ENCODE data around the gene TCN2. TPM values are rescaled to one million over a fixed set of nuclear protein-coding genes. Genes with fewer than 3 reads are reported as not detected.
"Not testable (repeated sequence)": the region's sequence is repeated elsewhere in the genome, so short reads cannot be mapped to it uniquely, and the experiment has no call there.

The TCN2 gene
- total and polyA plus RNA-seq, 9 of the 15 experiments (the other 6 are each of a cell fraction or from before 2014, with no cell fraction given), result 0.88 to 5.4 (median 1.7) TPM

- H3K36me3 ChIP-seq (ENCODE audit: control insufficient read depth, insufficient read depth, low read length); H3K9me1 ChIP-seq (ENCODE audit: control insufficient read depth, insufficient read depth, low read length); H3K27me3 ChIP-seq (ENCODE audit: control insufficient read depth in 2 of 2, insufficient read depth in 2 of 2, low read length in 2 of 2); H4K20me1 ChIP-seq (replicated peaks; ENCODE audit: control insufficient read depth, insufficient read depth, low read length); intact Hi-C loops (cut with micrococcal nuclease); H3K9ac ChIP-seq (ENCODE audit: insufficient read depth in 1 of 2, low read depth in 2 of 2, low read length in 2 of 2); ATAC-seq; H3K4me2 ChIP-seq (ENCODE audit: insufficient read depth, low read length); H3K4me3 ChIP-seq; in situ Hi-C loops (cut with MboI); H2AFZ ChIP-seq (ENCODE audit: low read depth, low read length); DNase-seq (ENCODE audit: extremely low read depth in 1 of 4, low spot score in 3 of 4); CTCF ChIA-PET (ENCODE audit: low intra/inter-chr PET ratio); H3K79me2 ChIP-seq (ENCODE audit: control insufficient read depth, insufficient read depth, low read length); FAIRE-seq; H3K27ac ChIP-seq (ENCODE audit: extremely low read depth, low read depth, low read length); BruUV-seq (replicated peaks); H3K9me3 ChIP-seq (replicated peaks; ENCODE audit: control insufficient read depth, insufficient read depth, low read depth, low read length): not testable (repeated sequence)
- POLR2A ChIA-PET, result interaction anchor here (2.1 kb wide), 1 partner anchor 8 kb away, joined by 5 read pairs; no protein-coding TSS in a partner anchor
- 28% methylated on average over 3 of the region's 3 CpGs for WGBS (ENCODE audit: insufficient coverage, low coverage, missing lambda C conversion rate)
- TF ChIP-seq NFIC (IDR thresholded peaks at IDR 0.05) (peak; percentile 59), KDM1A (IDR thresholded peaks at IDR 0.05) (peak; percentile 72 to 82; a peak in 3 of 4 replicates)
- H3K4me1 ChIP-seq (replicated peaks in 1 of 2; ENCODE audit: control insufficient read depth in 2 of 2, insufficient read depth in 2 of 2, low read length in 2 of 2), result peaks cover 15 to 19% of the 10 kb centered on the region in 2 experiments; a peak in 4 of 5 replicates
Measured at GRCh38 chr22:30676565-30676964, 69.6 kb downstream of the TCN2 start.

Other genes with a start within 250 kb of the TCN2 start
Only the 7 nearest of the 11 such genes appear.
- gene SEC14L4, start 101.5 kb upstream of the TCN2 start, total RNA-seq (2014; rRNA removed), result not detected in 2 replicates
- not detected in 2 replicates for gene SEC14L4, start 101.5 kb upstream of the TCN2 start, total RNA-seq (2014; rRNA removed; fragmentation: Illumina TruSeq; extraction: Trizol)
- gene SEC14L4, start 101.5 kb upstream of the TCN2 start, total RNA-seq (2015; rRNA removed; fragmentation: Illumina TruSeq; extraction: Trizol), result not detected in 2 replicates
- gene SEC14L4, start 101.5 kb upstream of the TCN2 start, total RNA-seq (2021), result not detected in 2 replicates
- gene SEC14L4, start 101.5 kb upstream of the TCN2 start, polyA plus RNA-seq (2011; rRNA removed), result 0.03 TPM in 1 of 2 replicates, not detected in the other
- gene SEC14L4, start 101.5 kb upstream of the TCN2 start, polyA plus RNA-seq (2014; fragmentation: Illumina TruSeq; extraction: Trizol), result not detected in 2 replicates
- not detected for gene SEC14L4, start 101.5 kb upstream of the TCN2 start, polyA plus RNA-seq (2014; fragmentation: Nextera tagmentation; extraction: Ambion mirVana)
- 0.11 TPM in 1 of 2 replicates, not detected in the other for gene SEC14L4, start 101.5 kb upstream of the TCN2 start, polyA plus RNA-seq (2014; rRNA removed)
- gene SEC14L6, start 60.4 kb upstream of the TCN2 start, total RNA-seq (2014; rRNA removed), result 1.5 and 1.8 TPM in 2 replicates
- gene SEC14L6, start 60.4 kb upstream of the TCN2 start, total RNA-seq (2014; rRNA removed; fragmentation: Illumina TruSeq; extraction: Trizol), result 1.9 and 2.0 TPM in 2 replicates
- gene SEC14L6, start 60.4 kb upstream of the TCN2 start, total RNA-seq (2015; rRNA removed; fragmentation: Illumina TruSeq; extraction: Trizol), result 1.6 and 2.2 TPM in 2 replicates
- 1.6 and 2.6 TPM in 2 replicates for gene SEC14L6, start 60.4 kb upstream of the TCN2 start, total RNA-seq (2021)
- gene SEC14L6, start 60.4 kb upstream of the TCN2 start, polyA plus RNA-seq (2011; rRNA removed), result 5.0 and 6.1 TPM in 2 replicates
- gene SEC14L6, start 60.4 kb upstream of the TCN2 start, polyA plus RNA-seq (2014; fragmentation: Illumina TruSeq; extraction: Trizol), result 4.0 and 4.1 TPM in 2 replicates
- gene SEC14L6, start 60.4 kb upstream of the TCN2 start, polyA plus RNA-seq (2014; fragmentation: Nextera tagmentation; extraction: Ambion mirVana), result under 1 TPM; 0.29 to 0.39 TPM
- gene SEC14L6, start 60.4 kb upstream of the TCN2 start, polyA plus RNA-seq (2014; rRNA removed), result 1.7 and 2.3 TPM in 2 replicates
- 0.45 and 1.3 TPM in 2 replicates for gene GAL3ST1, start 32.5 kb upstream of the TCN2 start, total RNA-seq (2014; rRNA removed)
- gene GAL3ST1, start 32.5 kb upstream of the TCN2 start, total RNA-seq (2014; rRNA removed; fragmentation: Illumina TruSeq; extraction: Trizol), result 0.15 TPM in 1 of 2 replicates, not detected in the other
- gene GAL3ST1, start 32.5 kb upstream of the TCN2 start, total RNA-seq (2015; rRNA removed; fragmentation: Illumina TruSeq; extraction: Trizol), result 0.38 and 0.43 TPM in 2 replicates
- 1.5 and 1.6 TPM in 2 replicates for gene GAL3ST1, start 32.5 kb upstream of the TCN2 start, total RNA-seq (2021)
- 0.10 and 0.79 TPM in 2 replicates for gene GAL3ST1, start 32.5 kb upstream of the TCN2 start, polyA plus RNA-seq (2011; rRNA removed)
- gene GAL3ST1, start 32.5 kb upstream of the TCN2 start, polyA plus RNA-seq (2014; fragmentation: Illumina TruSeq; extraction: Trizol), result 0.22 and 0.72 TPM in 2 replicates
- under 1 TPM in 1 of 2 experiments, not detected in 1; 0.03 TPM for gene GAL3ST1, start 32.5 kb upstream of the TCN2 start, polyA plus RNA-seq (2014; fragmentation: Nextera tagmentation; extraction: Ambion mirVana)
- gene GAL3ST1, start 32.5 kb upstream of the TCN2 start, polyA plus RNA-seq (2014; rRNA removed), result 0.80 and 1.9 TPM in 2 replicates
- 154 and 158 TPM in 2 replicates for gene PES1, start 15.3 kb upstream of the TCN2 start, total RNA-seq (2014; rRNA removed)
- gene PES1, start 15.3 kb upstream of the TCN2 start, total RNA-seq (2014; rRNA removed; fragmentation: Illumina TruSeq; extraction: Trizol), result 83.0 and 89.9 TPM in 2 replicates
- 117 and 126 TPM in 2 replicates for gene PES1, start 15.3 kb upstream of the TCN2 start, total RNA-seq (2015; rRNA removed; fragmentation: Illumina TruSeq; extraction: Trizol)
- gene PES1, start 15.3 kb upstream of the TCN2 start, total RNA-seq (2021), result 136 and 151 TPM in 2 replicates
- gene PES1, start 15.3 kb upstream of the TCN2 start, polyA plus RNA-seq (2011; rRNA removed), result 85.2 and 95.3 TPM in 2 replicates
- 117 and 127 TPM in 2 replicates for gene PES1, start 15.3 kb upstream of the TCN2 start, polyA plus RNA-seq (2014; fragmentation: Illumina TruSeq; extraction: Trizol)
- 1 to 10 TPM; 6.5 to 8.2 TPM for gene PES1, start 15.3 kb upstream of the TCN2 start, polyA plus RNA-seq (2014; fragmentation: Nextera tagmentation; extraction: Ambion mirVana)
- 83.8 and 94.3 TPM in 2 replicates for gene PES1, start 15.3 kb upstream of the TCN2 start, polyA plus RNA-seq (2014; rRNA removed)
- 1.6 and 2.3 TPM in 2 replicates for gene SLC35E4, start 28.6 kb downstream of the TCN2 start, total RNA-seq (2014; rRNA removed)
- 0.32 and 0.36 TPM in 2 replicates for gene SLC35E4, start 28.6 kb downstream of the TCN2 start, total RNA-seq (2014; rRNA removed; fragmentation: Illumina TruSeq; extraction: Trizol)
- 0.83 and 1.0 TPM in 2 replicates for gene SLC35E4, start 28.6 kb downstream of the TCN2 start, total RNA-seq (2015; rRNA removed; fragmentation: Illumina TruSeq; extraction: Trizol)
- 1.6 and 1.7 TPM in 2 replicates for gene SLC35E4, start 28.6 kb downstream of the TCN2 start, total RNA-seq (2021)
- gene SLC35E4, start 28.6 kb downstream of the TCN2 start, polyA plus RNA-seq (2011; rRNA removed), result 0.79 and 0.88 TPM in 2 replicates
- 0.54 and 0.58 TPM in 2 replicates for gene SLC35E4, start 28.6 kb downstream of the TCN2 start, polyA plus RNA-seq (2014; fragmentation: Illumina TruSeq; extraction: Trizol)
- under 1 TPM in 1 of 2 experiments, not detected in 1; 0.06 TPM for gene SLC35E4, start 28.6 kb downstream of the TCN2 start, polyA plus RNA-seq (2014; fragmentation: Nextera tagmentation; extraction: Ambion mirVana)
- gene SLC35E4, start 28.6 kb downstream of the TCN2 start, polyA plus RNA-seq (2014; rRNA removed), result 1.1 TPM in 2 replicates
- gene DUSP18, start 60.7 kb downstream of the TCN2 start, total RNA-seq (2014; rRNA removed), result 1.00 and 2.4 TPM in 2 replicates
- 1.3 and 1.5 TPM in 2 replicates for gene DUSP18, start 60.7 kb downstream of the TCN2 start, total RNA-seq (2014; rRNA removed; fragmentation: Illumina TruSeq; extraction: Trizol)
- 1.5 and 1.7 TPM in 2 replicates for gene DUSP18, start 60.7 kb downstream of the TCN2 start, total RNA-seq (2015; rRNA removed; fragmentation: Illumina TruSeq; extraction: Trizol)
- 2.0 and 2.6 TPM in 2 replicates for gene DUSP18, start 60.7 kb downstream of the TCN2 start, total RNA-seq (2021)
- 3.7 and 4.4 TPM in 2 replicates for gene DUSP18, start 60.7 kb downstream of the TCN2 start, polyA plus RNA-seq (2011; rRNA removed)
- 1.7 and 2.0 TPM in 2 replicates for gene DUSP18, start 60.7 kb downstream of the TCN2 start, polyA plus RNA-seq (2014; fragmentation: Illumina TruSeq; extraction: Trizol)
- 1 to 10 TPM; 1.1 to 1.3 TPM for gene DUSP18, start 60.7 kb downstream of the TCN2 start, polyA plus RNA-seq (2014; fragmentation: Nextera tagmentation; extraction: Ambion mirVana)
- 1.2 and 3.1 TPM in 2 replicates for gene DUSP18, start 60.7 kb downstream of the TCN2 start, polyA plus RNA-seq (2014; rRNA removed)
- 24.1 and 27.4 TPM in 2 replicates for gene OSBP2, start 87.7 kb downstream of the TCN2 start, total RNA-seq (2014; rRNA removed)
- 9.8 and 11.4 TPM in 2 replicates for gene OSBP2, start 87.7 kb downstream of the TCN2 start, total RNA-seq (2014; rRNA removed; fragmentation: Illumina TruSeq; extraction: Trizol)
- gene OSBP2, start 87.7 kb downstream of the TCN2 start, total RNA-seq (2015; rRNA removed; fragmentation: Illumina TruSeq; extraction: Trizol), result 13.5 and 14.5 TPM in 2 replicates
- 28.8 and 31.3 TPM in 2 replicates for gene OSBP2, start 87.7 kb downstream of the TCN2 start, total RNA-seq (2021)
- 18.5 and 29.5 TPM in 2 replicates for gene OSBP2, start 87.7 kb downstream of the TCN2 start, polyA plus RNA-seq (2011; rRNA removed)
- gene OSBP2, start 87.7 kb downstream of the TCN2 start, polyA plus RNA-seq (2014; fragmentation: Illumina TruSeq; extraction: Trizol), result 23.3 and 26.0 TPM in 2 replicates
- under 1 TPM; 0.52 to 0.55 TPM for gene OSBP2, start 87.7 kb downstream of the TCN2 start, polyA plus RNA-seq (2014; fragmentation: Nextera tagmentation; extraction: Ambion mirVana)
- 21.6 and 23.4 TPM in 2 replicates for gene OSBP2, start 87.7 kb downstream of the TCN2 start, polyA plus RNA-seq (2014; rRNA removed)

Measured in K562 (cell line).